ENCODE data around the gene DLK2. TPM values are rescaled to one million over a fixed set of nuclear protein-coding genes. Genes with fewer than 3 reads are reported as not detected.

DLK2 gene
- total and polyA plus RNA-seq, 2 of the 13 experiments (the other 11 are each of a cell fraction or from before 2014, with no cell fraction given): 1.2 to 3.8 TPM

DNA sequence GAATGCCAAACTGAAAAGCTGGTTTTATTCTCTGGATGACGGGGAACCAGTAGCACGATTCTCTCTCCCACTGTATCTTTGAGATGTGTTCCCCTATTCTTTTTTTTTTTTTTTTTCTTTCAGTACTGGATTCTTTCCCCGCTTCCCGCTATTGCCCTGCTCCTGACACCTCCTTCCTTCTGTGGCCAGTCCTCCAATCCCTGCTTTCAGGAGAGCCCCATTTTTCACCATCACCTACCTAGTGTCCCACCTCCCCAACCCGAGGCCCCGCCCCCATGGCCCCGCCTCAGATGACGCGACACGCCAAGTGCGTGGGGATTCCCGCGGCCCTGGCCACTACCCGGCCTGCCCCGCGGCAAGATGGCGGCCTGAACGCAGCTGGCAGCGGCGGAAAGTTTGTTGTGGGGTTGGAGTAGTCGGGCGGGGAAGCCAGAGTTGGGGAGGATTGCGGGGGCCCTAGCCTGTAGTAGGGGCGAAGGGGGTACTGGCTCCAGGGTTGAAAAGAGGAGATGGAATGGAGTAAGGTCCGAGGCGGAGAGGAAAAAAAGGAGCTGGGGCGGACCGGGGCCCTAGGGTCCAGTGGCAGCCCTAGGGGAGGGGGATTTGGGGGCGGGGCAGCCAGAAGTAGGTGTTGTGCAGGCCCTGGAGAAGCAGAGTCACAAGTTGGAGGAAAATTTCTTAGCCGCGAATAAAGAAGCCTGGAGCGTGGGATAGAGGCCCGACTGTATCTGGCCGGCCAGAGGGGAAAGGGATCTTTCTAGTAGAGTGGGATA is 22.1 kb upstream of the DLK2 start, which contains the start of gene TJAP1 (continued):
- TF ChIP-seq ZNF570 (CRISPR knock-in tag; IDR thresholded peaks at IDR 0.05; ENCODE audit: borderline replicate concordance) (no peak), ELF3 (CRISPR knock-in tag; IDR thresholded peaks at IDR 0.05) (peak; percentile 64), BRD4 (CRISPR knock-in tag; IDR thresholded peaks at IDR 0.05) (peak; percentile 69), ATF1 (CRISPR knock-in tag; IDR thresholded peaks at IDR 0.05) (peak; percentile 84), ZNF883 (CRISPR knock-in tag; IDR thresholded peaks at IDR 0.05; ENCODE audit: not compliant biosample characterization) (peak; percentile 60), RFXANK (CRISPR knock-in tag; IDR thresholded peaks at IDR 0.05) (no peak), FOSL2 (CRISPR knock-in tag; IDR thresholded peaks at IDR 0.05) (peak; percentile 58), HNRNPK (IDR thresholded peaks at IDR 0.05; ENCODE audit: low read depth, low read length, poor library complexity, severe bottlenecking) (peak; percentile 99), TCF7L2 (IDR thresholded peaks at IDR 0.05; ENCODE audit: low read depth, low read length) (no peak), PHB2 (IDR thresholded peaks at IDR 0.05; ENCODE audit: partially characterized antibody) (no peak), POLR2G (IDR thresholded peaks at IDR 0.05; ENCODE audit: low read depth, low read length) (peak; percentile 96), POLR2AphosphoS2 (IDR thresholded peaks at IDR 0.05; ENCODE audit: low read depth, low read length) (0 out of 2 replicates have a peak, but pooled peaks have one; percentile 63), ZNF891 (CRISPR knock-in tag; IDR thresholded peaks at IDR 0.05) (no peak), SALL1 (CRISPR knock-in tag; IDR thresholded peaks at IDR 0.05) (peak; percentile 73)
- TF ChIP-seq, protein P1, sequence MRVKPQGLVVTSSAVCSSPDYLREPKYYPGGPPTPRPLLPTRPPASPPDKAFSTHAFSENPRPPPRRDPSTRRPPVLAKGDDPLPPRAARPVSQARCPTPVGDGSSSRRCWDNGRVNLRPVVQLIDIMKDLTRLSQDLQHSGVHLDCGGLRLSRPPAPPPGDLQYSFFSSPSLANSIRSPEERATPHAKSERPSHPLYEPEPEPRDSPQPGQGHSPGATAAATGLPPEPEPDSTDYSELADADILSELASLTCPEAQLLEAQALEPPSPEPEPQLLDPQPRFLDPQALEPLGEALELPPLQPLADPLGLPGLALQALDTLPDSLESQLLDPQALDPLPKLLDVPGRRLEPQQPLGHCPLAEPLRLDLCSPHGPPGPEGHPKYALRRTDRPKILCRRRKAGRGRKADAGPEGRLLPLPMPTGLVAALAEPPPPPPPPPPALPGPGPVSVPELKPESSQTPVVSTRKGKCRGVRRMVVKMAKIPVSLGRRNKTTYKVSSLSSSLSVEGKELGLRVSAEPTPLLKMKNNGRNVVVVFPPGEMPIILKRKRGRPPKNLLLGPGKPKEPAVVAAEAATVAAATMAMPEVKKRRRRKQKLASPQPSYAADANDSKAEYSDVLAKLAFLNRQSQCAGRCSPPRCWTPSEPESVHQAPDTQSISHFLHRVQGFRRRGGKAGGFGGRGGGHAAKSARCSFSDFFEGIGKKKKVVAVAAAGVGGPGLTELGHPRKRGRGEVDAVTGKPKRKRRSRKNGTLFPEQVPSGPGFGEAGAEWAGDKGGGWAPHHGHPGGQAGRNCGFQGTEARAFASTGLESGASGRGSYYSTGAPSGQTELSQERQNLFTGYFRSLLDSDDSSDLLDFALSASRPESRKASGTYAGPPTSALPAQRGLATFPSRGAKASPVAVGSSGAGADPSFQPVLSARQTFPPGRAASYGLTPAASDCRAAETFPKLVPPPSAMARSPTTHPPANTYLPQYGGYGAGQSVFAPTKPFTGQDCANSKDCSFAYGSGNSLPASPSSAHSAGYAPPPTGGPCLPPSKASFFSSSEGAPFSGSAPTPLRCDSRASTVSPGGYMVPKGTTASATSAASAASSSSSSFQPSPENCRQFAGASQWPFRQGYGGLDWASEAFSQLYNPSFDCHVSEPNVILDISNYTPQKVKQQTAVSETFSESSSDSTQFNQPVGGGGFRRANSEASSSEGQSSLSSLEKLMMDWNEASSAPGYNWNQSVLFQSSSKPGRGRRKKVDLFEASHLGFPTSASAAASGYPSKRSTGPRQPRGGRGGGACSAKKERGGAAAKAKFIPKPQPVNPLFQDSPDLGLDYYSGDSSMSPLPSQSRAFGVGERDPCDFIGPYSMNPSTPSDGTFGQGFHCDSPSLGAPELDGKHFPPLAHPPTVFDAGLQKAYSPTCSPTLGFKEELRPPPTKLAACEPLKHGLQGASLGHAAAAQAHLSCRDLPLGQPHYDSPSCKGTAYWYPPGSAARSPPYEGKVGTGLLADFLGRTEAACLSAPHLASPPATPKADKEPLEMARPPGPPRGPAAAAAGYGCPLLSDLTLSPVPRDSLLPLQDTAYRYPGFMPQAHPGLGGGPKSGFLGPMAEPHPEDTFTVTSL (CRISPR knock-in tag; IDR thresholded peaks at IDR 0.05; ENCODE audit: borderline replicate concordance): no peak; the same call in 1 of the 2 replicates
- TF ChIP-seq, protein P2, sequence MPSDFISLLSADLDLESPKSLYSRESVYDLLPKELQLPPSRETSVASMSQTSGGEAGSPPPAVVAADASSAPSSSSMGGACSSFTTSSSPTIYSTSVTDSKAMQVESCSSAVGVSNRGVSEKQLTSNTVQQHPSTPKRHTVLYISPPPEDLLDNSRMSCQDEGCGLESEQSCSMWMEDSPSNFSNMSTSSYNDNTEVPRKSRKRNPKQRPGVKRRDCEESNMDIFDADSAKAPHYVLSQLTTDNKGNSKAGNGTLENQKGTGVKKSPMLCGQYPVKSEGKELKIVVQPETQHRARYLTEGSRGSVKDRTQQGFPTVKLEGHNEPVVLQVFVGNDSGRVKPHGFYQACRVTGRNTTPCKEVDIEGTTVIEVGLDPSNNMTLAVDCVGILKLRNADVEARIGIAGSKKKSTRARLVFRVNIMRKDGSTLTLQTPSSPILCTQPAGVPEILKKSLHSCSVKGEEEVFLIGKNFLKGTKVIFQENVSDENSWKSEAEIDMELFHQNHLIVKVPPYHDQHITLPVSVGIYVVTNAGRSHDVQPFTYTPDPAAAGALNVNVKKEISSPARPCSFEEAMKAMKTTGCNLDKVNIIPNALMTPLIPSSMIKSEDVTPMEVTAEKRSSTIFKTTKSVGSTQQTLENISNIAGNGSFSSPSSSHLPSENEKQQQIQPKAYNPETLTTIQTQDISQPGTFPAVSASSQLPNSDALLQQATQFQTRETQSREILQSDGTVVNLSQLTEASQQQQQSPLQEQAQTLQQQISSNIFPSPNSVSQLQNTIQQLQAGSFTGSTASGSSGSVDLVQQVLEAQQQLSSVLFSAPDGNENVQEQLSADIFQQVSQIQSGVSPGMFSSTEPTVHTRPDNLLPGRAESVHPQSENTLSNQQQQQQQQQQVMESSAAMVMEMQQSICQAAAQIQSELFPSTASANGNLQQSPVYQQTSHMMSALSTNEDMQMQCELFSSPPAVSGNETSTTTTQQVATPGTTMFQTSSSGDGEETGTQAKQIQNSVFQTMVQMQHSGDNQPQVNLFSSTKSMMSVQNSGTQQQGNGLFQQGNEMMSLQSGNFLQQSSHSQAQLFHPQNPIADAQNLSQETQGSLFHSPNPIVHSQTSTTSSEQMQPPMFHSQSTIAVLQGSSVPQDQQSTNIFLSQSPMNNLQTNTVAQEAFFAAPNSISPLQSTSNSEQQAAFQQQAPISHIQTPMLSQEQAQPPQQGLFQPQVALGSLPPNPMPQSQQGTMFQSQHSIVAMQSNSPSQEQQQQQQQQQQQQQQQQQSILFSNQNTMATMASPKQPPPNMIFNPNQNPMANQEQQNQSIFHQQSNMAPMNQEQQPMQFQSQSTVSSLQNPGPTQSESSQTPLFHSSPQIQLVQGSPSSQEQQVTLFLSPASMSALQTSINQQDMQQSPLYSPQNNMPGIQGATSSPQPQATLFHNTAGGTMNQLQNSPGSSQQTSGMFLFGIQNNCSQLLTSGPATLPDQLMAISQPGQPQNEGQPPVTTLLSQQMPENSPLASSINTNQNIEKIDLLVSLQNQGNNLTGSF (CRISPR knock-in tag; IDR thresholded peaks at IDR 0.05): no peak
- TF ChIP-seq, protein P3, sequence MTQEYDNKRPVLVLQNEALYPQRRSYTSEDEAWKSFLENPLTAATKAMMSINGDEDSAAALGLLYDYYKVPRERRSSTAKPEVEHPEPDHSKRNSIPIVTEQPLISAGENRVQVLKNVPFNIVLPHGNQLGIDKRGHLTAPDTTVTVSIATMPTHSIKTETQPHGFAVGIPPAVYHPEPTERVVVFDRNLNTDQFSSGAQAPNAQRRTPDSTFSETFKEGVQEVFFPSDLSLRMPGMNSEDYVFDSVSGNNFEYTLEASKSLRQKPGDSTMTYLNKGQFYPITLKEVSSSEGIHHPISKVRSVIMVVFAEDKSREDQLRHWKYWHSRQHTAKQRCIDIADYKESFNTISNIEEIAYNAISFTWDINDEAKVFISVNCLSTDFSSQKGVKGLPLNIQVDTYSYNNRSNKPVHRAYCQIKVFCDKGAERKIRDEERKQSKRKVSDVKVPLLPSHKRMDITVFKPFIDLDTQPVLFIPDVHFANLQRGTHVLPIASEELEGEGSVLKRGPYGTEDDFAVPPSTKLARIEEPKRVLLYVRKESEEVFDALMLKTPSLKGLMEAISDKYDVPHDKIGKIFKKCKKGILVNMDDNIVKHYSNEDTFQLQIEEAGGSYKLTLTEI (CRISPR knock-in tag; conservative IDR thresholded peaks at IDR 0.05): no peak
